ENCODE data around the gene STXBP2.

GRCh38 chr19:7610491-7611240 lies 26.2 kb upstream of the STXBP2 start:
- TF ChIP-seq CTCF (IDR thresholded peaks at IDR 0.05 in 2 of 3, conservative IDR thresholded peaks at IDR 0.05 in 1 of 3; ENCODE audit: borderline replicate concordance in 1 of 3, insufficient read depth in 1 of 3, low read depth in 2 of 3, low read length in 2 of 3) (no peak), REST (IDR thresholded peaks at IDR 0.05; ENCODE audit: low read depth) (no peak), SIN3A (IDR thresholded peaks at IDR 0.05; ENCODE audit: low read depth) (no peak), POLR2A (IDR thresholded peaks at IDR 0.05; ENCODE audit: borderline replicate concordance, extremely low read depth, insufficient read depth, insufficient read length) (no peak), POLR2AphosphoS5 (IDR thresholded peaks at IDR 0.05; ENCODE audit: low read depth, low read length) (no peak), MAX (IDR thresholded peaks at IDR 0.05) (no peak), EZH2 (IDR thresholded peaks at IDR 0.05) (no peak), SRF (IDR thresholded peaks at IDR 0.05; ENCODE audit: low read depth) (no peak), JUND (IDR thresholded peaks at IDR 0.05) (no peak), RAD21 (IDR thresholded peaks at IDR 0.05; ENCODE audit: low read depth) (no peak), EZH2phosphoT487 (IDR thresholded peaks at IDR 0.05; ENCODE audit: borderline replicate concordance) (no peak), CEBPB (IDR thresholded peaks at IDR 0.05; ENCODE audit: low read depth) (no peak)
